ENCODE data around the gene WIZ.

Gene WIZ

DNA sequence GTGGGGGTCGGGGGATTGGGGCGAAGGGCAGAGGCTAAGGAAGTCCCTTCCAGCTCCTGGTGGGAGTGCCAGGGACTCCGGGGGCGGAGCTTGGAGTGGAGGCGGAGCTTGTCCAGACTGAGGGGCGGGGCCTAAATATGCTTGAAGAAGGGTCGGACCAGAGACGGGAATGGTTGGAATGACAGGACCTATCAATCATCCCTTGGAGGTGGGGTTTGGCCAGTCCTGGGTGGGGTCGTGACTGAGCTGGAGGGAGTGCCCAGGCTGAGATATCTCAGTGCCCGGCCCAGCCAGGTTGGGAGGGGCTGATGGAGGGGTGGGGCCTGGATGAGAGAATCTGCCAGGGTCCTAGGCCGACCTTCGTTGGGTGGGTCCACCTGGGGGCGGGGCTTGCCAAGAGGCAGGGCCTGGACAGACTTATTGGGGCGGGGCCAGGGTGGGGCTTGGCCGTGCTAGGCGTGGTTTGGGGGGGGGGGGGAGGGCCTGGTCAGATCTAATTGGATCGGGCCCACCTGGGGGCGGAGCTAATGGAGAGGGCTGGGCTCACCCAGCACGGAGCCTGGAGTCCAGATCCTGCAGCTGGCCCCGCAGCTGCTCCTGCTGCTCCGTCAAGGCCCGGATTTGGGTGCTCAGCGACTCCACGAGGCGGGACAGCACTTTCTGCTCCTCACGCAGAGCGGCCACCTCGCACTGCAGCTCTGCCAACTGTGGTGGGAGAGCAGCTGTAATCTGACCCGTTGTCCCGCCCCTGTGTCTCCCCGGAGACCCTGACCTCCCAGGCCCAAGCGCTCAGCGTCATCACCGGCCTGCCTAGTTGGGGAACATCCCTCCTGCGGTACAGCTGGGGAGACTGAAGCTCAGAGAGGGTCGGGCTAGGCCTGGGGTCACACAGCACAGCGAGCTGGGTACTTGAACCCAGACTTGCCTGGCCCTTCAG, 2.6 kb upstream of the WIZ start:
- Histone ChIP-seq H3K9me3 (ENCODE audit: control insufficient read depth, insufficient read depth, low read length) (no peaks in the 10 kb centered on the region), H3F3A (ENCODE audit: control insufficient read depth, insufficient read depth) (peaks cover 21% of the 10 kb centered on the region), H3K27me3 (ENCODE audit: control insufficient read depth, low read length) (peaks cover 11% of the 10 kb centered on the region), H3K27ac (ENCODE audit: low read depth, low read length) (no peak overlapping the region), H3K4me1 (ENCODE audit: control insufficient read depth, low read length) (peaks cover 19% of the 10 kb centered on the region), H3K4me3 (ENCODE audit: low read length) (no peak overlapping the region), H3K79me2 (ENCODE audit: control insufficient read depth, low read length) (no peaks in the 10 kb centered on the region), H4K20me1 (ENCODE audit: control insufficient read depth, insufficient read depth, low read depth, low read length) (no peaks in the 10 kb centered on the region), H3K4me2 (ENCODE audit: low read length) (no peak overlapping the region), H3K36me3 (ENCODE audit: control insufficient read depth, low read length) (peaks cover 27% of the 10 kb centered on the region), H3K9me2 (replicated peaks; ENCODE audit: control insufficient read depth, low read length) (no peaks in the 10 kb centered on the region; the same call in 1 of the 2 replicates)
- TF ChIP-seq, protein P1, sequence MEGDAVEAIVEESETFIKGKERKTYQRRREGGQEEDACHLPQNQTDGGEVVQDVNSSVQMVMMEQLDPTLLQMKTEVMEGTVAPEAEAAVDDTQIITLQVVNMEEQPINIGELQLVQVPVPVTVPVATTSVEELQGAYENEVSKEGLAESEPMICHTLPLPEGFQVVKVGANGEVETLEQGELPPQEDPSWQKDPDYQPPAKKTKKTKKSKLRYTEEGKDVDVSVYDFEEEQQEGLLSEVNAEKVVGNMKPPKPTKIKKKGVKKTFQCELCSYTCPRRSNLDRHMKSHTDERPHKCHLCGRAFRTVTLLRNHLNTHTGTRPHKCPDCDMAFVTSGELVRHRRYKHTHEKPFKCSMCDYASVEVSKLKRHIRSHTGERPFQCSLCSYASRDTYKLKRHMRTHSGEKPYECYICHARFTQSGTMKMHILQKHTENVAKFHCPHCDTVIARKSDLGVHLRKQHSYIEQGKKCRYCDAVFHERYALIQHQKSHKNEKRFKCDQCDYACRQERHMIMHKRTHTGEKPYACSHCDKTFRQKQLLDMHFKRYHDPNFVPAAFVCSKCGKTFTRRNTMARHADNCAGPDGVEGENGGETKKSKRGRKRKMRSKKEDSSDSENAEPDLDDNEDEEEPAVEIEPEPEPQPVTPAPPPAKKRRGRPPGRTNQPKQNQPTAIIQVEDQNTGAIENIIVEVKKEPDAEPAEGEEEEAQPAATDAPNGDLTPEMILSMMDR (IDR thresholded peaks at IDR 0.05; ENCODE audit: low read depth, low read length, poor library complexity, severe bottlenecking): no peak
- no peak for TF ChIP-seq EZH2phosphoT487 (IDR thresholded peaks at IDR 0.05; ENCODE audit: borderline replicate concordance, low read length)

DNA sequence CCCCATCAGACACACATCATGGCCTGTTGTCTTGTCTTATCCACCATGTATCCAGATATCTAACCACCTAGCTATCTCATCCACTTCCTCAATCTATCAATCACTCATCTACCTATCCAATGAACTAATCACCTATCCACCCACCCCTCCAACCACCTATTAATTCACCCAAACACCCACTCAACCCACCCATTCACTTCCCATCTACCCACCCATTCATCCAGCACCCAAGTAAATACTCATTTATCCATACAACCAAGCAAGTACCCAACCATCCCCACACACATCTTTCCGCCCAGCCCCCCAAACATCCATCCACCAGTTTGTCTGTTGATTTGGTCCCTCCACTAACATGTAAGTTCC, 753 bp upstream of the WIZ start:
- Histone ChIP-seq H3K27me3 (ENCODE audit: control insufficient read depth, low read length) (peaks cover 12% of the 10 kb centered on the region), H3K4me3 (ENCODE audit: low read length) (peak overlapping the region; percentile 70), H3F3A (ENCODE audit: control insufficient read depth, insufficient read depth) (peaks cover 21% of the 10 kb centered on the region), H3K9me2 (replicated peaks; ENCODE audit: control insufficient read depth, low read length) (no peaks in the 10 kb centered on the region; the same call in 1 of the 2 replicates), H3K27ac (ENCODE audit: low read depth, low read length) (no peak overlapping the region), H3K4me2 (ENCODE audit: low read length) (peak overlapping the region; percentile 74), H3K36me3 (ENCODE audit: control insufficient read depth, low read length) (peaks cover 20% of the 10 kb centered on the region), H3K79me2 (ENCODE audit: control insufficient read depth, low read length) (no peaks in the 10 kb centered on the region), H3K9me3 (ENCODE audit: control insufficient read depth, insufficient read depth, low read length) (no peaks in the 10 kb centered on the region), H4K20me1 (ENCODE audit: control insufficient read depth, insufficient read depth, low read depth, low read length) (no peaks in the 10 kb centered on the region), H3K4me1 (ENCODE audit: control insufficient read depth, low read length) (peaks cover 19% of the 10 kb centered on the region)
- TF ChIP-seq, protein P1 (IDR thresholded peaks at IDR 0.05; ENCODE audit: low read depth, low read length, poor library complexity, severe bottlenecking): no peak

DNA sequence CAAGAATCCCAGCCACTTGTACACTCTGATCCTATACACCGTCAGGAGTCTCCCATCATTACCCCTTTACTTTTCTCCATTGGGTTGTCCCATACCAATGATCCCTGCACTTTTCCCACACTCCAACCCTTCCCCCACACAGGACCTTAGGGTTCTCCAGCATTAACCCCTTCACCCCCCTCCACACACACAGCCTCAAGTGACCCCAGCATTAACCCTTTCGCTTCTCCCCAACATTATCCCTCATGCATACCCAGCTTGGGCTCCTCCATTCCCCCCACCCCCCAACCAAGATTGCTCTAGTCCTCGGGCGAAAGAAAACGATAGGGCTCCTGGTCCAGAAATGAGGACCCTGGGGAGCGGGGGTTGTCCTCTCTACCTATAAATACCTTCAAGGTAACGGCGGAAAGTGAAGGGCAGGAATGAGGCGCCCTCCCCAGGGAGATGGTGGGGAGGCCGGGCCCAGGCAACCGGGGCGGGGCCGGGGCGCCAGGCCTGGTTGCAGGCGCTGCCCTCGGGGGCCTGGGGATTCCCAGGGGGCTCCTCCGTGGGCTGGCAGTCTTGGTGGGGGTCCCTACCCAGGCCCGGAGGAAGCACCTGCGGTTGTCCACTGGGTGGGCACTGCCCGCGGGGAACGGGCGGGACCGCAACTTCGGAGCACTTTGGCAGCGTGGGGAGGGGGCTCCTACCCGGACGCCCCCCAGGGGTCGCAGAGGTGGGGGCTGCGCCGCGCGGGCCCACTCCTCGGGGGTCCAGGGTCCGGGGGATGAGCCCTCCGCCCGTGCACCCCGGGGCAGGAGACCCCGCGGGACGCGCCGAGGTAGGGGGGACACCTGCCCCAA, 757 bp downstream of the WIZ start:
- Histone ChIP-seq H3K4me1 (ENCODE audit: control insufficient read depth, low read length) (peaks cover 19% of the 10 kb centered on the region), H3K9me2 (replicated peaks; ENCODE audit: control insufficient read depth, low read length) (no peaks in the 10 kb centered on the region; the same call in 1 of the 2 replicates), H3F3A (ENCODE audit: control insufficient read depth, insufficient read depth) (peaks cover 21% of the 10 kb centered on the region), H3K4me3 (ENCODE audit: low read length) (peak overlapping the region; percentile 67), H3K36me3 (ENCODE audit: control insufficient read depth, low read length) (peaks cover 19% of the 10 kb centered on the region), H3K79me2 (ENCODE audit: control insufficient read depth, low read length) (no peaks in the 10 kb centered on the region), H3K9me3 (ENCODE audit: control insufficient read depth, insufficient read depth, low read length) (no peaks in the 10 kb centered on the region), H3K27ac (ENCODE audit: low read depth, low read length) (no peak overlapping the region), H3K4me2 (ENCODE audit: low read length) (peak overlapping the region; percentile 74), H4K20me1 (ENCODE audit: control insufficient read depth, insufficient read depth, low read depth, low read length) (no peaks in the 10 kb centered on the region), H3K27me3 (ENCODE audit: control insufficient read depth, low read length) (peaks cover 12% of the 10 kb centered on the region)
- TF ChIP-seq, protein P1 (IDR thresholded peaks at IDR 0.05; ENCODE audit: low read depth, low read length, poor library complexity, severe bottlenecking): no peak
- TF ChIP-seq EZH2phosphoT487 (IDR thresholded peaks at IDR 0.05; ENCODE audit: borderline replicate concordance, low read length): no peak

All from DOHH2 (cell line).